Adrenal gland (tissue), 12 donors: ENCODE results near the gene MYL12A. TPM values are rescaled to one million over a fixed set of nuclear protein-coding genes. Genes with fewer than 3 reads are reported as not detected.
A peak's percentile ranks its signal among the peaks of the same experiment; 100 is the strongest.

Source experiments
- DNase-seq, 7 donors: peaks; one replicate each; pipeline ENCODE4 v3.0.0-alpha.2; 2019 to 2020
- H3K27ac ChIP-seq, 5 donors: fragments of 200-600 bp; sonication (generic) in 4 of 5; 1 replicate in 3 of 5; 2 replicates in 2 of 5; pipeline versions ENCODE4 v1.5.1 to v1.8.0; 2016 to 2020; ENCODE audit warnings: mild to moderate bottlenecking in 1 of 5
- H3K27me3 ChIP-seq: fragments of 200-600 bp; 2 replicates; pipeline ENCODE4 v1.8.0; 2021
- H3K36me3 ChIP-seq, 2 donors: fragments of 200-600 bp; replicated peaks in 1 of 2; 1 replicate in 1 of 2; 2 replicates in 1 of 2; pipeline versions ENCODE4 v1.5.1 to v1.8.0; 2018 to 2022
- H3K4me1 ChIP-seq, 2 donors: fragments of 200-600 bp; replicated peaks in 1 of 2; 1 replicate in 1 of 2; 2 replicates in 1 of 2; pipeline versions ENCODE4 v1.5.1 to v1.8.0; 2018 to 2021
- H3K4me3 ChIP-seq, 4 donors: fragments of 200-600 bp; sonication (generic) in 3 of 4; one replicate each; pipeline ENCODE4 v1.5.1; 2016 to 2018
- H3K9me3 ChIP-seq, 3 donors: fragments of 200-600 bp; sonication (generic) in 1 of 3; replicated peaks in 1 of 3; 1 replicate in 2 of 3; 2 replicates in 1 of 3; pipeline versions ENCODE4 v1.5.1 to v1.8.0; 2016 to 2021
- CTCF ChIP-seq, 6 experiments: fragments of 450-650 bp in 4 of 6; fragments of 200-600 bp in 2 of 6; sonication (generic) in 1 of 6; IDR thresholded peaks; 1 replicate in 5 of 6; 2 replicates in 1 of 6; pipeline versions ENCODE4 v1.5.1 to v1.8.0; 2016 to 2021; ENCODE audit warnings: antibody characterized with exemption in 6 of 6, mild to moderate bottlenecking in 2 of 6, moderate library complexity in 1 of 6
- POLR2A ChIP-seq, 2 donors: fragments of 450-650 bp; IDR thresholded peaks; one replicate each; pipeline ENCODE4 v1.6.1; 2017; ENCODE audit warnings: antibody characterized with exemption in 2 of 2, mild to moderate bottlenecking in 2 of 2, moderate library complexity in 1 of 2
- WGBS, 4 donors: extraction: QIAGEN DNeasy Blood & Tissue Kit in 2 of 4; methylation state at CpG; one replicate each; pipeline versions ENCODE4 v1.1.5 to v1.1.7; 2013 to 2017; 5-methylcytosine and 5-hydroxymethylcytosine counted together
- intact Hi-C, 2 donors: fragments of 100-400 bp; cut with DNase I; formaldehyde crosslinking; loops; one replicate each; pipeline versions ENCODE4 v1.14.1 to v1.15.0; 2022 to 2023
- polyA plus RNA-seq, 3 donors: library from polyadenylated mRNA; stranded (reverse); fragments of 200-250 nt in 2 of 3; fragments of 350-450 nt in 1 of 3; fragmentation: Illumina TruSeq in 1 of 3; extraction: RNeasy Lipid Tissue Mini Kit (QIAGEN cat#74804) in 1 of 3; gene quantifications; one replicate each; pipeline ENCODE4 v1.2.3, GENCODE V29; 2013 to 2014
- total RNA-seq, 9 donors: library from RNA; depleted of rRNA in 4 of 9; stranded (reverse); fragments of >200 nt in 4 of 9; fragments of 120-200 nt in 1 of 9; fragmentation: NEBNext Ultra II Directional in 1 of 9; extraction: Animal tissue kit (Norgen Biotek cat#: 25700) in 1 of 9; gene quantifications; one replicate each; pipeline versions ENCODE4 v1.1.0 to v1.2.4, GENCODE V29; 2013 to 2023
- donor health status: healthy with polysubstance abuse.
- donor health status: Bipolar disorder and iron deficiency.
- donor health status: DM: yes; HTN: yes; CAD: no.
- donor health status: DM: no; HTN: no; CAD: no.
- donor health status: DM: no; HTN: no; CAD: no.
- donor health status: DM: yes; HTN: yes; CAD: no.

The MYL12A gene
- total and polyA plus RNA-seq, 12 donors = 191 to 436 (median 251) TPM

DNA sequence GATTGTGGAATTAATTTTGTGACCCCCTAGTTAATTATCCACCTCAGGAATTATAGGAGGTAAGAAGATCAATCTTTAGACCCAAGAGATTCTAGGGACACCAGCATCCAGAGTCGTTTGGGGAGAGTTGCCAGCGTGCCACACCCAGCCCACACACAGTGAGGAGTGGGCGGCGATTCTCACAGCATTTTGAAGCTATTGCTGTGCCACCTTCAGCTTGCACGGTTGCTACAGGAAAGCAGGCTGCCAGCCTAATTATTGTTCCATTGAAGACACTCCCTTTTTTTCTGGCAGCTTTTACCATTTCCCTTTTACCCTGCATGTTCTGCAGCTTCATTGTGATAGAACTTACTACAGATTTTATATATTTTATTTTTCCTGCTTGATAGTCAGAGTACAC, 13.1 kb upstream of the MYL12A start:
- WGBS, 4 donors = 65 to 88% (median 75%) methylated on average over 5 of the region's 5 CpGs
- TF ChIP-seq POLR2A (IDR thresholded peaks at IDR 0.05) = no peak
- TF ChIP-seq CTCF (IDR thresholded peaks at IDR 0.05) = no peak
- intact Hi-C loops = no loop called here
- Histone ChIP-seq H3K36me3 (no peaks in the 10 kb centered on the region), H3K4me1 (peaks cover 0 to 3% of the 10 kb centered on the region in 2 donors), H3K4me3 (no peak overlapping the region), H3K27me3 (no peaks in the 10 kb centered on the region), H3K9me3 (no peaks in the 10 kb centered on the region), H3K27ac (no peak overlapping the region)
- DNase-seq = no peak

DNA sequence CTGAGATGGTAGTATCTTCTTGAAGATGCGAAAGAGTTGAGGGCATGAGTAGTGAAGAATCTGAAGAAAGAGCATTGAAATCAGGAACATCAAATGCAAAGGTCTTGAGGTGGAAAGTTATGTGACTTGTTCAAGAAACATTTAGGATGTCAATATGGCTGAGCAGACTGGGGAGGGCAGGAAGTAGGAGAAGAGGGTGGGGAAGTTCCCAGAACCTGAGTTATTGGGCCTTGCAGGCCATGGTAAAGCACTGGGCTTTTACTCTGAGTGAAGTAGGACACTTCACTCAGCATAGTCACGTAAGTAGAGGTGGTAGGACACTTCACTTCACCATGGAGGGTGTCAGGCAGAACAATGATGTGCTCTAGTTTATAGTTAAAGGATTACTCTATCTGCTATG, 11.8 kb upstream of the MYL12A start:
- no peaks in the 10 kb centered on the region for H3K9me3 ChIP-seq
- no peak for DNase-seq
- H3K4me1 ChIP-seq = no peaks in the 10 kb centered on the region
- TF ChIP-seq POLR2A (IDR thresholded peaks at IDR 0.05) = no peak
- intact Hi-C loops = no loop called here
- no peak overlapping the region for H3K4me3 ChIP-seq
- 93 to 100% (median 97%) methylated on average over 2 of the region's 2 CpGs for WGBS, 4 donors
- no peaks in the 10 kb centered on the region for H3K36me3 ChIP-seq
- no peaks in the 10 kb centered on the region for H3K27me3 ChIP-seq
- no peak overlapping the region for H3K27ac ChIP-seq

DNA sequence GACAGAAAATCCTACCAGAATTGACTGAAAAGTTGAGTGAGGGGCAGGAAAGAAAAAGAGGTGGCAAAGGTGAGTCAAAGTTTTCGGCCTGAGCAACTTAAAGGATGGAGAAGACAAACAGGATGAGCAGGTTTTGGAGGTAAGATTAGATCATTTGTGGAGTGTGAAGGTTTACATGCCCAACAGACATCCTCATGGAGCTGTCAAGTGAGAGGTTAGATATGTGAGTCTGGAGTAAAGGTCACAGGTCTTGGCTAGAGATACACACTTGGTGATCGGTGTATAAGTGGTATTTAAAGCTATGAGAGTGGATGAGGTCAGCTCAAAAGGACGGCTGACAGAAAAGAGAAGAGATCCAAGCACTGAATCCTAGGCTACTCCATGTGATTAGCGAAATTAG, 11.1 kb upstream of the MYL12A start:
- intact Hi-C loops = no loop called here
- WGBS, 4 donors = 82 to 85% (median 83%) methylated on average over 4 of the region's 4 CpGs
- H3K9me3 ChIP-seq = no peaks in the 10 kb centered on the region

DNA sequence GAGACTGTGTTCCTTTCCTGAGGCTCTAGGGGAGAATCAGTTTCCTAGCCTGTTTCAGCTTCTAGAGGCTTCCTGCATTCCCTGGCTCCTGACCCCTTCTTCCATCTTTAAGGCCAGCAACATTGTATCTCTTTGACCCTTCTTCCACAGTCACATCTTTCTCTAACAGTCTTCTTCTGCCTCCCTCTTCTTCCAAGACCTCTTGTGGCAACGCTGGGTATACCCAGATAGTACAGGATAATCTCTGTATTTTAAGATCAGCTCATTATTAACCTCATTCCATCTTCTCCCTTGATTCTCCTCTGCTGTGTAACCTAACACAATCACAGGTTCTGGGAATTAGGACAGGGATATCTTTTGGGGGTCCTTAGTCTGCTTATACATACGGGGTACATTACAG, 8.9 kb upstream of the MYL12A start:
- TF ChIP-seq CTCF (IDR thresholded peaks at IDR 0.05) (no peak), POLR2A (IDR thresholded peaks at IDR 0.05) (no peak)
- Histone ChIP-seq H3K4me1 (no peaks in the 10 kb centered on the region), H3K27ac (no peak overlapping the region), H3K27me3 (no peaks in the 10 kb centered on the region), H3K4me3 (no peak overlapping the region), H3K9me3 (no peaks in the 10 kb centered on the region), H3K36me3 (no peaks in the 10 kb centered on the region)
- WGBS, 4 donors = 91 to 96% (median 95%) methylated on average over 2 of the region's 2 CpGs
- intact Hi-C loops = no loop called here
- no peak for DNase-seq

More for the DNA sequence above, 11.1 kb upstream of the MYL12A start:
- H3K27ac ChIP-seq = no peak overlapping the region
- no peak for DNase-seq
- no peak overlapping the region for H3K4me3 ChIP-seq
- H3K36me3 ChIP-seq = no peaks in the 10 kb centered on the region
- H3K4me1 ChIP-seq = no peaks in the 10 kb centered on the region
- H3K27me3 ChIP-seq = no peaks in the 10 kb centered on the region
- TF ChIP-seq POLR2A (IDR thresholded peaks at IDR 0.05) = no peak
- TF ChIP-seq CTCF (IDR thresholded peaks at IDR 0.05) = no peak

DNA sequence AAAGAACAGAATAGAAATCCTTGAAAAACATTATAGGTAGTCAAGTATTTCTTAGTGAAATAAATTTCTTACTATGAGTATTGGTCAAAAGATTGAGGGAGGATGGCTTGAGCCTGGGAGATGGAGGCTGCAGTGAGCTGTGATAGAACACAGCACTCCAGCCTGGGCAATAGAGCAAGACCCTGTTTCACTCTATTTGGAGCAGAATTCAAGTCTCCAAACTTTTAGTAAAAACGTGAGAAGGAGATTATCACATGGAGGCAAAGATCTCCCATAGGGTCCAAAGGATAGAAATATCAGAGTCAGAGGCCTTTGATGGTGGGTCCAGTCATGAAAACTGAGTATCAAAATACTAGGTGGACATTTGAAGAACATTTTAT, 2.4 kb upstream of the MYL12A start:
- DNase-seq = no peak
- Histone ChIP-seq H3K27ac (peak overlapping the region in 1 of 5 donors; percentile 97), H3K36me3 (no peaks in the 10 kb centered on the region), H3K4me3 (peak overlapping the region in 1 of 4 donors; percentile 66), H3K9me3 (no peaks in the 10 kb centered on the region), H3K27me3 (no peaks in the 10 kb centered on the region), H3K4me1 (peaks cover 10 to 29% of the 10 kb centered on the region in 2 donors)
- 62 to 71% (median 68%) methylated on average over 1 of the region's 1 CpG for WGBS, 4 donors
- intact Hi-C loops = loop anchor here (5.0 to 10.0 kb wide), 2 partner anchors 310 to 313 kb away; no protein-coding TSS in a partner anchor
- TF ChIP-seq CTCF (IDR thresholded peaks at IDR 0.05) (no peak), POLR2A (IDR thresholded peaks at IDR 0.05) (no peak)
